ENCODE measurements around the gene REEP3.

Gene REEP3

GRCh38 chr10:63515002-63515763 lies 6.0 kb upstream of the REEP3 start:
- DNase-seq: no peak

- DNase-seq: no peak
These were observed 5.0 kb upstream of the REEP3 start for GRCh38 chr10:63516207-63516606.

- DNase-seq: no peak
These were observed 2.4 kb upstream of the REEP3 start for GRCh38 chr10:63518690-63519288.

GRCh38 chr10:63521416-63522276 lies 445 bp downstream of the REEP3 start:
- peak; percentile 26 for DNase-seq

GRCh38 chr10:63522277-63522687 lies 1.1 kb downstream of the REEP3 start:
- DNase-seq: no peak

- no peak for DNase-seq
These were observed 1.8 kb downstream of the REEP3 start for GRCh38 chr10:63522995-63523394.

- DNase-seq: no peak
These were observed 3.8 kb downstream of the REEP3 start for GRCh38 chr10:63525021-63525420.

GRCh38 chr10:63527401-63527800 lies 6.2 kb downstream of the REEP3 start:
- DNase-seq: no peak

- DNase-seq: no peak
These were observed 7.0 kb downstream of the REEP3 start for GRCh38 chr10:63528084-63528744.

GRCh38 chr10:63530409-63530808 lies 9.2 kb downstream of the REEP3 start:
- DNase-seq: no peak

- no peak for DNase-seq
These were observed 13.5 kb downstream of the REEP3 start for GRCh38 chr10:63534723-63535122.

- DNase-seq: no peak
These were observed 15.5 kb downstream of the REEP3 start for GRCh38 chr10:63536698-63537097.

GRCh38 chr10:63537536-63537935 lies 16.3 kb downstream of the REEP3 start:
- DNase-seq: no peak

- no peak for DNase-seq
These were observed 18.2 kb downstream of the REEP3 start for GRCh38 chr10:63539377-63539776.

- no peak for DNase-seq
These were observed 18.8 kb downstream of the REEP3 start for GRCh38 chr10:63539994-63540393.

GRCh38 chr10:63542835-63543575 lies 21.8 kb downstream of the REEP3 start:
- no peak for DNase-seq

- DNase-seq: no peak
These were observed 22.4 kb downstream of the REEP3 start for GRCh38 chr10:63543576-63543962.

GRCh38 chr10:63544418-63544817 lies 23.2 kb downstream of the REEP3 start:
- no peak for DNase-seq

- DNase-seq: no peak
These were observed 26.6 kb downstream of the REEP3 start for GRCh38 chr10:63547628-63548360.

GRCh38 chr10:63548860-63549259 lies 27.7 kb downstream of the REEP3 start:
- DNase-seq: no peak

- no peak for DNase-seq
These were observed 28.6 kb downstream of the REEP3 start for GRCh38 chr10:63549810-63550209.

- no peak for DNase-seq
These were observed 31.8 kb downstream of the REEP3 start for GRCh38 chr10:63553031-63553430.

Data from effector CD8-positive, alpha-beta T cell (primary cell).